ENCODE results near the gene DYSF.

DYSF gene

GRCh38 chr2:71530211-71530610, 76.8 kb downstream of the DYSF start:
- no peak for TF ChIP-seq CTCF (IDR thresholded peaks at IDR 0.05; ENCODE audit: low read depth, low read length)
- H3K4me3 ChIP-seq (ENCODE audit: low read depth, low read length) = no peak overlapping the region

GRCh38 chr2:71530641-71531332, 77.4 kb downstream of the DYSF start:
- H3K4me3 ChIP-seq (ENCODE audit: low read depth, low read length) = no peak overlapping the region
- peak; percentile 63 for TF ChIP-seq CTCF (IDR thresholded peaks at IDR 0.05; ENCODE audit: low read depth, low read length)

- H3K4me3 ChIP-seq (ENCODE audit: low read depth, low read length) = no peak overlapping the region
- TF ChIP-seq CTCF (IDR thresholded peaks at IDR 0.05; ENCODE audit: low read depth, low read length) = no peak
These were observed 78.2 kb downstream of the DYSF start for GRCh38 chr2:71531522-71532047.

GRCh38 chr2:71532327-71532726, 79.0 kb downstream of the DYSF start:
- no peak overlapping the region for H3K4me3 ChIP-seq (ENCODE audit: low read depth, low read length)
- TF ChIP-seq CTCF (IDR thresholded peaks at IDR 0.05; ENCODE audit: low read depth, low read length) = no peak

GRCh38 chr2:71534201-71534600, 80.8 kb downstream of the DYSF start:
- H3K4me3 ChIP-seq (ENCODE audit: low read depth, low read length) = no peak overlapping the region
- TF ChIP-seq CTCF (IDR thresholded peaks at IDR 0.05; ENCODE audit: low read depth, low read length) = no peak

GRCh38 chr2:71534826-71535225, 81.5 kb downstream of the DYSF start:
- TF ChIP-seq CTCF (IDR thresholded peaks at IDR 0.05; ENCODE audit: low read depth, low read length) = no peak
- no peak overlapping the region for H3K4me3 ChIP-seq (ENCODE audit: low read depth, low read length)

- no peak for TF ChIP-seq CTCF (IDR thresholded peaks at IDR 0.05; ENCODE audit: low read depth, low read length)
- H3K4me3 ChIP-seq (ENCODE audit: low read depth, low read length) = no peak overlapping the region
These were observed 82.2 kb downstream of the DYSF start for GRCh38 chr2:71535526-71535925.

Data from WI38 (cell line).